ES-I3 (cell line): ENCODE data around the gene PHACTR3.

ENCODE experiments used
- H3K36me3 ChIP-seq: 2 replicates; pipeline ENCODE4 v1.6.1; 2013; ENCODE audit warnings: mild to moderate bottlenecking, low read length, control low read depth, moderate library complexity; ENCODE audit not compliant: insufficient read depth
- H3K4me1 ChIP-seq: 2 replicates; pipeline ENCODE4 v1.6.1; 2013; ENCODE audit warnings: mild to moderate bottlenecking, control low read depth, low read length; ENCODE audit not compliant: insufficient read depth
- H3K9ac ChIP-seq: 2 replicates; pipeline ENCODE4 v1.6.1; 2013; ENCODE audit warnings: low read depth, mild to moderate bottlenecking, low read length, moderate library complexity
- H3K9me3 ChIP-seq: 2 replicates; pipeline ENCODE4 v1.6.1; 2013; ENCODE audit warnings: mild to moderate bottlenecking, low read length, moderate library complexity; ENCODE audit not compliant: control insufficient read depth, insufficient read depth

Gene PHACTR3

GRCh38 chr20:59596690-59597089 is 7.7 kb upstream of the PHACTR3 start:
- H3K4me1 ChIP-seq = no peaks in the 10 kb centered on the region
- H3K9ac ChIP-seq = no peak overlapping the region
- H3K36me3 ChIP-seq = no peaks in the 10 kb centered on the region; the same call in 1 of the 2 replicates
- H3K9me3 ChIP-seq = no peaks in the 10 kb centered on the region

DNA sequence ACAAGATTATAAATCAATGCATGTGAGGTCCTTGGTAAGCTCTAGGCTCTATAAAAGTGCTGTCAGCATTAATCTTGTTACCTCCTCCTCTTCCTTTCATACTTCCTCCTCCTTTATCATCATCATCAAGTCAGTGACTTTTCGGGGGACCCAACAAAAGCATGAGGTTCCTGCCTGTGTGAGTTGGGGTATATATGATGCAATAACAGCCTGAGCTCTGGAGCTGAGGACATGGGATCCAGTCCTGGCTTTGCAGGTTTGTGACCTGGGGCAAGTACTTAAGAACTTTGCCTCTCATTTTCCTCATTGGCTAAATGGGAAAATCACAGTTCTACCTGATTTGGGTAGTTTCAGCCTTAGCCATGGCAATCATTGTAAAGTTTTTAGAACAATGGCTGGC is 7.1 kb upstream of the PHACTR3 start:
- Histone ChIP-seq H3K9me3 (no peaks in the 10 kb centered on the region), H3K4me1 (no peaks in the 10 kb centered on the region), H3K9ac (no peak overlapping the region), H3K36me3 (no peaks in the 10 kb centered on the region; the same call in 1 of the 2 replicates)

GRCh38 chr20:59598625-59599310 is 5.6 kb upstream of the PHACTR3 start:
- H3K4me1 ChIP-seq = no peaks in the 10 kb centered on the region
- H3K36me3 ChIP-seq = no peaks in the 10 kb centered on the region
- H3K9ac ChIP-seq = no peak overlapping the region
- H3K9me3 ChIP-seq = no peaks in the 10 kb centered on the region

- H3K36me3 ChIP-seq = no peaks in the 10 kb centered on the region
- H3K9ac ChIP-seq = no peak overlapping the region
- no peaks in the 10 kb centered on the region for H3K4me1 ChIP-seq
- H3K9me3 ChIP-seq = no peaks in the 10 kb centered on the region
These were observed 4.4 kb upstream of the PHACTR3 start for GRCh38 chr20:59599941-59600340.

GRCh38 chr20:59600472-59600871 is 3.9 kb upstream of the PHACTR3 start:
- H3K9me3 ChIP-seq = no peaks in the 10 kb centered on the region
- H3K9ac ChIP-seq = no peak overlapping the region
- no peaks in the 10 kb centered on the region for H3K36me3 ChIP-seq
- H3K4me1 ChIP-seq = no peaks in the 10 kb centered on the region

DNA sequence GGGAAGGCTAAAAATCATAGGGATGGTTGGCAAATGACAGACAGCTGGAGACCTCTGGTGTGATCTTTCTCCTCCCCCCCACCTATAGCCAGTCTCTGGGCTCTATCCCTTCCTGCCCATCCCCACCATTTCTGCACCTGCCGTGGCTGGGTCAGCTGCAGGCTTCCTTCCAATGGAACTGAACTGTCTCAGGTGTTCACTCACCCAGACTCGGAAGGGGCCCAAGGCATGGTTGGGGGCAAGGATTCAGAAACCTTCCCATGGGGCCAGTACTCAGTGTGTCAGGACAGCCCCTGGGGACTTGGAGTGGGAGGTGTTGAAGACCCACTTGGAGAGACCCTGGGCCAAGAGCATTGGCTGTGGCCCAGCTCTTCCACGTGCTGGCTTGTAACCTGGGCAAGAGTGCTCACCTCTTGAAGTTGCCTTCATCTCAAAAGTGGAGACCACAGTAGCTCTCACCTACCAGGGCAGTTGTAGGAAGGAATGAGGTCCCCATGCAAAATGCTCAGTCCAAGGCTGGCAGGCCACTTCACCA is 1.7 kb upstream of the PHACTR3 start:
- Histone ChIP-seq H3K9ac (no peak overlapping the region), H3K36me3 (no peaks in the 10 kb centered on the region), H3K9me3 (no peaks in the 10 kb centered on the region), H3K4me1 (no peaks in the 10 kb centered on the region)

- Histone ChIP-seq H3K9ac (no peak overlapping the region), H3K4me1 (no peaks in the 10 kb centered on the region), H3K9me3 (no peaks in the 10 kb centered on the region), H3K36me3 (no peaks in the 10 kb centered on the region)
These were observed 1.2 kb upstream of the PHACTR3 start for GRCh38 chr20:59603176-59603575.

DNA sequence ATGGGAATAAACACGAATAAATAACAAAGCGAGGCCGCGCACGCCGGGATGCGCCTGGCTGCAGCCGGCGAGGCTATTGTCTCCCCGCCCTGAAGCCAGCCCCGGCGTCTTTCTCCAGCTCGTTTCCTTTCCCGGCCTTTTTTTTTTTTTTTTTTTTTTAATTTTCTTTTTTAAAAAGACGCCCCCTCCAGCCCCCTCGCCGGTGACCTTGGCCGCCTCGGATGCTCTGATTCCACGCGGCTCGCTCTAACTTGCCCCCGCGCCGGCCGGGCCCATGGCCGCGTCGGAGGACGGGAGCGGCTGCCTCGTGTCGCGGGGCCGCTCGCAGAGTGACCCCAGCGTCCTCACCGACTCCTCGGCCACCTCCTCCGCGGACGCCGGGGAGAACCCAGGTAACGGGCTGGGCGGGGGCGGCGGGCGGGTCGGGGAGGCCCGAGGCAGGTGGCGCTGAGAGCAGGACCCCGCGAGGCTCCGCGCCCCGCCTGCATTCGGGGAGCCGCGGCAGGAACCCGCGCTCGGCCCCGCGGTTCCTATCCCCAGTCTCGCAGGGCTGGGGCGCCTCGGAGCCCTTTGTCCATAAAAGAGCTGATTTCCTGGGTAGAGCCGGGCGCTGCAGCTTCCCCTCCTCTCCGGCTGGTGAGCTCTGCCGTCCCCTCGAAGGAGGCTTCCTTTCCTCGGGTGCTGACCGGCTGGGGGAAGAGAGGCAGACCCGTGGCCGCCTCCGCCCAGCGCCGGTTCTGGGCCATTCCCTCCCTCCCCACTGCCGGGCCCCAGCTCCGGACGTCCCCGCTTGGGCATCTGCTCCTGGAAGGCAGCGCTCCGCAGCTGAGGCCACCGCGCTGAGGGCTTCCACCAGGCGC is 631 bp downstream of the PHACTR3 start:
- Histone ChIP-seq H3K36me3 (no peaks in the 10 kb centered on the region), H3K4me1 (no peaks in the 10 kb centered on the region), H3K9me3 (no peaks in the 10 kb centered on the region), H3K9ac (peak overlapping the region; percentile 42; the same call in 1 of the 2 replicates)

- H3K9ac ChIP-seq = peak overlapping the region; percentile 42; the same call in 1 of the 2 replicates
- no peaks in the 10 kb centered on the region for H3K36me3 ChIP-seq
- no peaks in the 10 kb centered on the region for H3K9me3 ChIP-seq
- H3K4me1 ChIP-seq = no peaks in the 10 kb centered on the region
These were observed 1.4 kb downstream of the PHACTR3 start for GRCh38 chr20:59605601-59606364.

DNA sequence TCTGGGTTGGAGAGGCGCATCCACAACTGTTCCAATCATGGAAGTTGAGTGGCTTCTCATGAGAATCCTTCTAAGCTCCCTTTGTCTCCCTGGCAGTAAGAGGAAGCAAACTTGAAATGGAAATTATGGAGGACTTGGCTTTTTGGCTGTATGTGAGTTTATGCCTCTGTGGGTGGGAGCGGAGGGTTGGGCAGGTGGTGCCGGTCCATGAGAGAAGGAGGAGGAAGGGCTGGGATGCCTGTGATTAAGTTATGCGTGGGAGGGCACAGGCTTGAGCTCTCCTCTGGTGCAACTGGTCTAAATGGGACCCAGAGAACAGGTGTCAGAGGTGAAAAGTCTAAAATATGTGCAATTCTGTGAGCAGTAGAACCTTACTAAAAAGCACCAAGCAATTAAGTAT is 2.2 kb downstream of the PHACTR3 start:
- Histone ChIP-seq H3K9me3 (no peaks in the 10 kb centered on the region), H3K4me1 (no peaks in the 10 kb centered on the region), H3K36me3 (no peaks in the 10 kb centered on the region), H3K9ac (no peak overlapping the region)

DNA sequence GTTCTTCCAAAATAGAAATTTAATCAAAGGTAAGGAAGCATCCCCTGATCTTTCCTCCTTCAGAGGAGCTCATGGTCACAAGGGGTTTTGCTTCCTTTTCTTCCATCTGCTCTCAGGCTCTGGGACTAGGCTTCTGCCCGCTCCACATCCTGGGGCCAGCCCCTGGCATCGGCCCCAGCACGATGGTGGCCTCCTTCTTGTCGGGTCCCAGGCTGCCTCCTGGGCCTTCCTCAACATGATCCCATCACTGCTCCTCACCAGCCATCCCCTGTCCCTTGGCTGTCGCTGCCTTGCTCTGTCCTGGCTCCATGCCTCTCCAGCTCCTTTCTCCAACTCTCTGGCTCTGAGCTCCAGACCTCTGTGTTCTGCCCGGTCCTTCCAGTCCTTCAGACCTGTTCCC is 4.1 kb downstream of the PHACTR3 start:
- no peaks in the 10 kb centered on the region for H3K36me3 ChIP-seq
- H3K4me1 ChIP-seq = no peaks in the 10 kb centered on the region
- H3K9ac ChIP-seq = no peak overlapping the region
- no peaks in the 10 kb centered on the region for H3K9me3 ChIP-seq

DNA sequence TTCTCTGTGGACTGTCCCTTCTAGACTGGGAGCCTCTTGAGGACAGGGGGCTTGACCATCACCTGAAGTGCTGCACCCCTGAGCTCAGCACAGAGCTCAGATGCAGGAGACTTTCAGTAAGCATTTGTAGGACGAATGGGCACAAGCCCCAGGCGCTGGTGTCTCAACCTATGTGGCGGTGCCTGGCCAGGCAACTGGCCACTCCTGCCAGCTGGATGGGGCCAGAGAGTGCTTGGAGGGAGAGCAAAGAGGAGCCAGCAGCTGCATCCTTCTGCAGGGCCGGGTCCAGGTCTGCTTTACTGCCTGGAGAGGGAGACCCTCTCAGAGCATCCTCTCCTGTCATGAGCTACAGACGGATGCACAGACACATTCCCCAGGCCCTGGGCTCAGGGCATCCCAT is 4.5 kb downstream of the PHACTR3 start:
- no peaks in the 10 kb centered on the region for H3K36me3 ChIP-seq
- no peaks in the 10 kb centered on the region for H3K4me1 ChIP-seq
- no peaks in the 10 kb centered on the region for H3K9me3 ChIP-seq
- H3K9ac ChIP-seq = no peak overlapping the region

GRCh38 chr20:59611286-59611685 is 6.9 kb downstream of the PHACTR3 start:
- no peaks in the 10 kb centered on the region for H3K4me1 ChIP-seq
- H3K36me3 ChIP-seq = no peaks in the 10 kb centered on the region
- no peak overlapping the region for H3K9ac ChIP-seq
- no peaks in the 10 kb centered on the region for H3K9me3 ChIP-seq

GRCh38 chr20:59613861-59614260 is 9.5 kb downstream of the PHACTR3 start:
- H3K9ac ChIP-seq = no peak overlapping the region
- H3K36me3 ChIP-seq = no peaks in the 10 kb centered on the region
- H3K9me3 ChIP-seq = no peaks in the 10 kb centered on the region
- H3K4me1 ChIP-seq = no peaks in the 10 kb centered on the region
